ENCODE results near the gene INPP4A.

INPP4A gene

DNA sequence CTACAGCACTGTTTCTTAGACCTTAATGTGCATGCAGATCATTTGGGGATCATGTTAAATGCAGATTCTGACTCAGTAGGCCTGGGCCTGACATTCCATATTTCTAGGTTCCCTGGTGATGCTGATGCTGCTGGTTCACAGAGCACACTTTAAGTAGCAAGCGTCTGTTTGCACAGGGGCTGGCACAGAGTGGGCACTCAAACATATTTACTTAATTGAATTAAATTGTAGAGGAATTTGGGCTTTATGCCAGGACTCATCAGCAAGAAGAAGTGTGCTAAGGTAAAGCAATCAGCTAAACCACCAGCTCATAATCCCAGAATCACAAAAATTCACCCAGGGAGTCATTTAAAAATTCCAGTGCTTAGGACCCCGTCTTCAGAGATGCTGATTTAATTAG, 25.1 kb upstream of the INPP4A start:
- Histone ChIP-seq H2BK120ac (ENCODE audit: low read depth, low read length) (no peak overlapping the region), H3K4me3 (ENCODE audit: low read length in 2 of 2) (no peak overlapping the region), H2BK5ac (ENCODE audit: low read length) (no peak overlapping the region), H4K91ac (ENCODE audit: low read depth, low read length, poor library complexity) (no peak overlapping the region), H2AK5ac (ENCODE audit: low read depth, low read length) (no peak overlapping the region), H3K9ac (ENCODE audit: low read depth, low read length, poor library complexity) (no peak overlapping the region), H3K18ac (ENCODE audit: low read length) (no peak overlapping the region), H4K8ac (ENCODE audit: low read depth, low read length) (no peak overlapping the region), H3K27ac (replicated peaks; ENCODE audit: low read length) (no peak overlapping the region), H3K4me1 (ENCODE audit: control insufficient read depth in 2 of 2, insufficient read depth in 1 of 2, low read depth in 1 of 2, low read length in 2 of 2) (peaks cover 0 to 2% of the 10 kb centered on the region in 2 donors), H3K79me1 (ENCODE audit: low read depth, low read length) (no peaks in the 10 kb centered on the region), H3K36me3 (replicated peaks in 1 of 2; ENCODE audit: control insufficient read depth in 2 of 2, insufficient read depth in 2 of 2, low read length in 2 of 2) (no peaks in the 10 kb centered on the region), H3K23ac (ENCODE audit: low read depth, low read length, poor library complexity) (no peak overlapping the region), H3K4me2 (ENCODE audit: insufficient read depth, low read length, poor library complexity, severe bottlenecking) (no peak overlapping the region), H3K4ac (ENCODE audit: low read length) (no peak overlapping the region), H2AFZ (ENCODE audit: low read length) (no peak overlapping the region), H3K27me3 (ENCODE audit: control insufficient read depth in 3 of 3, insufficient read depth in 3 of 3, low read depth in 1 of 3, low read length in 3 of 3) (peaks cover 0 to 23% (median 0%) of the 10 kb centered on the region in 3 experiments), H2BK12ac (ENCODE audit: low read length) (no peak overlapping the region), H3K14ac (ENCODE audit: low read length) (no peak overlapping the region), H2BK15ac (ENCODE audit: low read length) (no peak overlapping the region), H3K9me3 (replicated peaks in 1 of 2; ENCODE audit: control insufficient read depth in 2 of 2, insufficient read depth in 1 of 2, low read depth in 1 of 2, low read length in 2 of 2) (peaks cover 0 to 7% of the 10 kb centered on the region in 2 donors)
- no CpG with 5 or more reads among the region's 2 CpGs for WGBS, 2 donors (ENCODE audit: extremely low coverage in 2 of 2, insufficient read length in 2 of 2, insufficient replicate concordance in 1 of 2)
- no peak for DNase-seq (ENCODE audit: low spot score)

DNA sequence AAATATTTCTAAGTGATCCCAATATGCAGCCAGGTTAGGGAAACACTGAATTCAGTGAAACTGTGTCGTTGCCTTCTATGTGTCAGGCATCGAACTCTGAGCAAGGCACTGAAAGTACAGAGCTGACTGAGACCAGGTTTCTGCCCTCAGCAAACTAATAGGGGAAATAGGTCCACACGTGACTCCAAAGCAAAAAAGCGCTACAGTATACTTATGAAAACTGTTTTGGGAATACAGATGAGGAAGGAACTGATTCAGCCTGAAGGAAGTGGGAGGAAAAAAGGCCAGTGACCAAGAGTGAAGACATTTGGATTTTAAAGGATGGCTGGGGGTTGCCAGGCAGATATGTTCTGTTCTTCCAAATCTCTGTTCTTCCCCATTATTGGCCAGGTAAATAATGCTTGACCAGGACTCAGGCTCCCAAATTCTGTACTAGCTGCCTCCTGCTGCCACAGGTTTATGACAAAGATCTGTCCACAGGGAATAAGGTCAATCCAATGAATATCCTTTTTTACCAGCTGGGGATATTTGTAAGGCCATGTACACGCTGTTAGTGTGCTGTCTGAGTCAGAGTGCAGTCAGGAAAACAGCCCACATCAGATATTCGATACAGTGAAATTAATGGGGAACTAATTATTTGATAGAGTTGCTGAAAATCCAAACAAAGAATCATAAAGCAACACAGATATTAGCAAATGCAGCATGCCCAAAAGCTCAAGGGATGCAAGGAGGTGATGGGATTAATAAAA, 24.5 kb upstream of the INPP4A start:
- Histone ChIP-seq H3K79me1 (ENCODE audit: low read depth, low read length) (no peaks in the 10 kb centered on the region), H3K14ac (ENCODE audit: low read length) (no peak overlapping the region), H3K4me3 (ENCODE audit: low read length in 2 of 2) (no peak overlapping the region), H4K91ac (ENCODE audit: low read depth, low read length, poor library complexity) (no peak overlapping the region), H2AFZ (ENCODE audit: low read length) (no peak overlapping the region), H4K8ac (ENCODE audit: low read depth, low read length) (no peak overlapping the region), H3K9ac (ENCODE audit: low read depth, low read length, poor library complexity) (no peak overlapping the region), H3K4ac (ENCODE audit: low read length) (no peak overlapping the region), H3K23ac (ENCODE audit: low read depth, low read length, poor library complexity) (no peak overlapping the region), H2BK120ac (ENCODE audit: low read depth, low read length) (no peak overlapping the region), H2BK12ac (ENCODE audit: low read length) (no peak overlapping the region), H3K4me1 (ENCODE audit: control insufficient read depth in 2 of 2, insufficient read depth in 1 of 2, low read depth in 1 of 2, low read length in 2 of 2) (no peaks in the 10 kb centered on the region), H3K36me3 (replicated peaks in 1 of 2; ENCODE audit: control insufficient read depth in 2 of 2, insufficient read depth in 2 of 2, low read length in 2 of 2) (no peaks in the 10 kb centered on the region), H2AK5ac (ENCODE audit: low read depth, low read length) (no peak overlapping the region), H3K9me3 (replicated peaks in 1 of 2; ENCODE audit: control insufficient read depth in 2 of 2, insufficient read depth in 1 of 2, low read depth in 1 of 2, low read length in 2 of 2) (peaks cover 0 to 5% of the 10 kb centered on the region in 2 donors), H3K18ac (ENCODE audit: low read length) (no peak overlapping the region), H3K27me3 (ENCODE audit: control insufficient read depth in 3 of 3, insufficient read depth in 3 of 3, low read depth in 1 of 3, low read length in 3 of 3) (peaks cover 0 to 23% (median 0%) of the 10 kb centered on the region in 3 experiments), H2BK15ac (ENCODE audit: low read length) (no peak overlapping the region), H3K4me2 (ENCODE audit: insufficient read depth, low read length, poor library complexity, severe bottlenecking) (no peak overlapping the region), H3K27ac (replicated peaks; ENCODE audit: low read length) (no peak overlapping the region), H2BK5ac (ENCODE audit: low read length) (no peak overlapping the region)
- no peak for DNase-seq (ENCODE audit: low spot score)
- no CpG with 5 or more reads among the region's 6 CpGs for WGBS, 2 donors (ENCODE audit: extremely low coverage in 2 of 2, insufficient read length in 2 of 2, insufficient replicate concordance in 1 of 2)

DNA sequence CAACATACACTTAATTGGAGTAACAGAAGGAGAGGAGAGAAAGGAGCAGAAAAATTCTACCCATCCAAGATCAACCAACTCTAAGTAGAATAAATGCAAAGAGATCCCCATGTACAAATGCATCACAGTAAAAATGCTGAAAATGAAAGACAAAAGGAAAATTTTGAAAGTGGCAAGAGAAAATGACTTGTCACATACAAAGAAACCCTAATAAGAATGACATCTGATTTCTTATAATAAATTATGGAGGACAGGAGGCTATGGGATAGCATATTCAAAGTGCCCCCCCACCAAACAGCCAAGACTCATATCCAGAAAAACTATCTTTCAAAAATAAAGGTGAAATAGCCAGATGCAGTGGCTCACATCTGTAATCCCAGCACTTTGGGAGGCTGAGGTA, 22.2 kb upstream of the INPP4A start:
- no peak for DNase-seq (ENCODE audit: low spot score)
- Histone ChIP-seq H3K18ac (ENCODE audit: low read length) (no peak overlapping the region), H3K23ac (ENCODE audit: low read depth, low read length, poor library complexity) (no peak overlapping the region), H4K8ac (ENCODE audit: low read depth, low read length) (no peak overlapping the region), H2BK120ac (ENCODE audit: low read depth, low read length) (no peak overlapping the region), H2AFZ (ENCODE audit: low read length) (no peak overlapping the region), H3K4me1 (ENCODE audit: control insufficient read depth in 2 of 2, insufficient read depth in 1 of 2, low read depth in 1 of 2, low read length in 2 of 2) (no peaks in the 10 kb centered on the region), H3K79me1 (ENCODE audit: low read depth, low read length) (no peaks in the 10 kb centered on the region), H3K4me3 (ENCODE audit: low read length in 2 of 2) (no peak overlapping the region), H3K4ac (ENCODE audit: low read length) (no peak overlapping the region), H2BK5ac (ENCODE audit: low read length) (no peak overlapping the region), H2BK15ac (ENCODE audit: low read length) (no peak overlapping the region), H3K27ac (replicated peaks; ENCODE audit: low read length) (no peak overlapping the region), H4K91ac (ENCODE audit: low read depth, low read length, poor library complexity) (no peak overlapping the region), H2AK5ac (ENCODE audit: low read depth, low read length) (no peak overlapping the region), H3K9me3 (replicated peaks in 1 of 2; ENCODE audit: control insufficient read depth in 2 of 2, insufficient read depth in 1 of 2, low read depth in 1 of 2, low read length in 2 of 2) (no peaks in the 10 kb centered on the region), H3K36me3 (replicated peaks in 1 of 2; ENCODE audit: control insufficient read depth in 2 of 2, insufficient read depth in 2 of 2, low read length in 2 of 2) (no peaks in the 10 kb centered on the region), H2BK12ac (ENCODE audit: low read length) (no peak overlapping the region), H3K9ac (ENCODE audit: low read depth, low read length, poor library complexity) (no peak overlapping the region), H3K14ac (ENCODE audit: low read length) (no peak overlapping the region), H3K27me3 (ENCODE audit: control insufficient read depth in 3 of 3, insufficient read depth in 3 of 3, low read depth in 1 of 3, low read length in 3 of 3) (peaks cover 0 to 23% (median 0%) of the 10 kb centered on the region in 3 experiments), H3K4me2 (ENCODE audit: insufficient read depth, low read length, poor library complexity, severe bottlenecking) (no peak overlapping the region)

DNA sequence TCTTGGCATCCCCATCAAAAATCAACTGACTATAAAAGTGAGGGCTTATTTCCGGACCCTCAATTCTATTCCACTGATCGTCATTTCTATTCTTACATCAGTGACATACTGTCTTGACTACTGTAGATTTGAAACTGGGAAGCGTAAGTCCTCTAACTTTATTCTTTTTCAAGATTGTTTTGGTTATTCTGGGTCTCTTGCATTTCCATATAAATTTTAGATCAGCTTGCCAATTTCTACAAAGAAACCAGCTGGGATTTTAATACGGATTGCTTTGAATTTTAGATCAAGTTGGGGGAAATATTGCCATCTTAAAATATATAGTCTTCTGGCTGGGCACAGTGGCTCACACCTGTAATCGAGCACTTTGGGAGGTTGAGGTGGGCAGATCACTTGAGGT, 17.9 kb upstream of the INPP4A start:
- Histone ChIP-seq H3K18ac (ENCODE audit: low read length) (no peak overlapping the region), H3K9me3 (replicated peaks in 1 of 2; ENCODE audit: control insufficient read depth in 2 of 2, insufficient read depth in 1 of 2, low read depth in 1 of 2, low read length in 2 of 2) (peaks cover 0 to 5% of the 10 kb centered on the region in 2 donors), H2AFZ (ENCODE audit: low read length) (no peak overlapping the region), H4K91ac (ENCODE audit: low read depth, low read length, poor library complexity) (no peak overlapping the region), H3K4me3 (ENCODE audit: low read length in 2 of 2) (no peak overlapping the region), H3K4ac (ENCODE audit: low read length) (no peak overlapping the region), H3K23ac (ENCODE audit: low read depth, low read length, poor library complexity) (no peak overlapping the region), H3K4me1 (ENCODE audit: control insufficient read depth in 2 of 2, insufficient read depth in 1 of 2, low read depth in 1 of 2, low read length in 2 of 2) (no peaks in the 10 kb centered on the region), H2BK15ac (ENCODE audit: low read length) (no peak overlapping the region), H3K79me1 (ENCODE audit: low read depth, low read length) (no peaks in the 10 kb centered on the region), H3K14ac (ENCODE audit: low read length) (no peak overlapping the region), H2BK5ac (ENCODE audit: low read length) (no peak overlapping the region), H4K8ac (ENCODE audit: low read depth, low read length) (no peak overlapping the region), H2AK5ac (ENCODE audit: low read depth, low read length) (no peak overlapping the region), H3K4me2 (ENCODE audit: insufficient read depth, low read length, poor library complexity, severe bottlenecking) (no peak overlapping the region), H3K27ac (replicated peaks; ENCODE audit: low read length) (no peak overlapping the region), H2BK12ac (ENCODE audit: low read length) (no peak overlapping the region), H2BK120ac (ENCODE audit: low read depth, low read length) (no peak overlapping the region), H3K36me3 (replicated peaks in 1 of 2; ENCODE audit: control insufficient read depth in 2 of 2, insufficient read depth in 2 of 2, low read length in 2 of 2) (no peaks in the 10 kb centered on the region), H3K27me3 (ENCODE audit: control insufficient read depth in 3 of 3, insufficient read depth in 3 of 3, low read depth in 1 of 3, low read length in 3 of 3) (no peaks in the 10 kb centered on the region), H3K9ac (ENCODE audit: low read depth, low read length, poor library complexity) (no peak overlapping the region)
- DNase-seq (ENCODE audit: low spot score): no peak
- WGBS, 2 donors (ENCODE audit: extremely low coverage in 2 of 2, insufficient read length in 2 of 2, insufficient replicate concordance in 1 of 2): no CpG with 5 or more reads among the region's 5 CpGs
